ENCODE measurements around the gene CSNK1A1. TPM values are rescaled to one million over a fixed set of nuclear protein-coding genes. Genes with fewer than 3 reads are reported as not detected.

Gene CSNK1A1
- total RNA-seq, 1 experiment from 2014 or later, result 263 TPM

- DNase-seq (ENCODE audit: low read depth, low spot score) (no peak), ATAC-seq (no peak)
- Histone ChIP-seq H4K20me1 (ENCODE audit: insufficient read depth) (no peaks in the 10 kb centered on the region), H3K36me3 (ENCODE audit: control insufficient read depth in 1 of 2, insufficient read depth in 2 of 2, low read length in 2 of 2) (no peaks in the 10 kb centered on the region), H3K27me3 (ENCODE audit: insufficient read depth, low read length) (no peaks in the 10 kb centered on the region), H3K4me1 (ENCODE audit: control insufficient read depth in 1 of 2, insufficient read depth in 2 of 2, low read length in 2 of 2) (peaks cover 9 to 23% of the 10 kb centered on the region in 2 experiments), H3K27ac (ENCODE audit: low read depth, low read length) (no peak overlapping the region), H3K4me3 (replicated peaks in 1 of 2; ENCODE audit: low read depth in 1 of 2, low read length in 2 of 2) (no peak overlapping the region), H3K9me2 (ENCODE audit: insufficient read depth) (no peaks in the 10 kb centered on the region), H3K4me2 (ENCODE audit: low read length) (no peak overlapping the region), H3K9me3 (ENCODE audit: control insufficient read depth in 1 of 2, insufficient read depth in 1 of 2, low read depth in 1 of 2, low read length in 2 of 2) (no peaks in the 10 kb centered on the region), H3K9ac (ENCODE audit: low read length) (no peak overlapping the region), H3K79me2 (ENCODE audit: insufficient read depth, low read length) (no peaks in the 10 kb centered on the region), H2AFZ (ENCODE audit: low read depth, low read length, poor library complexity, severe bottlenecking) (no peak overlapping the region)
- intact Hi-C loops (cut with micrococcal nuclease), result no loop called here
- RAD21 ChIA-PET (ENCODE audit: low non-redundant PET in 1 of 2, low total read pairs in 2 of 2, uncharacterized antibody in 2 of 2, unreplicated experiment in 2 of 2), result no interaction called here
- TF ChIP-seq POLR2AphosphoS5 (IDR thresholded peaks at IDR 0.05; ENCODE audit: low read depth, low read length) (no peak), ZBTB33 (IDR thresholded peaks at IDR 0.05; ENCODE audit: extremely low read depth, insufficient replicate concordance, low read length) (no peak), YY1 (IDR thresholded peaks at IDR 0.05; ENCODE audit: extremely low read depth, insufficient replicate concordance, low read depth, low read length) (no peak), ATF3 (IDR thresholded peaks at IDR 0.05) (no peak), SRF (IDR thresholded peaks at IDR 0.05; ENCODE audit: low read depth) (no peak), JUND (IDR thresholded peaks at IDR 0.05) (no peak), EGR1 (IDR thresholded peaks at IDR 0.05; ENCODE audit: low read depth) (no peak), CEBPB (IDR thresholded peaks at IDR 0.05; ENCODE audit: low read depth) (no peak), CTCF (IDR thresholded peaks at IDR 0.05 in 2 of 3, conservative IDR thresholded peaks at IDR 0.05 in 1 of 3; ENCODE audit: borderline replicate concordance in 1 of 3, insufficient read depth in 1 of 3, low read depth in 2 of 3, low read length in 2 of 3) (no peak)
- POLR2A ChIA-PET, result interaction anchor here (1.1 kb wide), 1 partner anchor 12 kb away, joined by 3 read pairs; no protein-coding TSS in a partner anchor
- CTCF ChIA-PET, result no interaction called here
- no TSS peak for BruUV-seq (replicated peaks)
Observed at GRCh38 chr5:149578896-149579295, 27.7 kb upstream of the CSNK1A1 start.
